H1 (cell line): ENCODE data around the gene ZMPSTE24. TPM values are rescaled to one million over a fixed set of nuclear protein-coding genes. Genes with fewer than 3 reads are reported as not detected.

Experiments
- CTCF ChIA-PET: fragments of 300-600 bp; sonication (Branson Sonifier 250); formaldehyde crosslinking; loops from one replicate; lab custom pipeline; 2021; ENCODE audit not compliant: partially characterized antibody; lab: Charles Lee
- POLR2A ChIA-PET: fragments of 300-600 bp; sonication (Branson Sonifier 250); formaldehyde crosslinking; loops from one replicate; lab custom pipeline; 2021; ENCODE audit warnings: inconsistent platforms; ENCODE audit not compliant: partially characterized antibody; lab: Charles Lee
- DNase-seq, 2 experiments: peaks; one replicate each; pipeline versions ENCODE4 v3.0.0 to v3.0.0-alpha.2; 2010 to 2022; ENCODE audit warnings: low spot score in 2 of 2, low read depth in 1 of 2, mixed read lengths in 1 of 2
- FAIRE-seq: peaks from 2 replicates; lab custom pipeline; 2011; peaks lifted over from hg19 to GRCh38; lab: Jason Lieb, UNC
- H2AFZ ChIP-seq: 2 replicates; pipeline ENCODE4 v1.8.1; 2012; ENCODE audit warnings: low read length, inconsistent platforms
- H2AK5ac ChIP-seq: 2 replicates; pipeline ENCODE4 v1.6.1; 2013; ENCODE audit warnings: low read depth, low read length
- H2BK120ac ChIP-seq: replicated peaks from 2 replicates; pipeline ENCODE3; 2013; ENCODE audit warnings: low read depth, low read length, inconsistent platforms
- H2BK12ac ChIP-seq: 2 replicates; pipeline ENCODE4 v1.6.1; 2013; ENCODE audit warnings: low read depth, low read length
- H2BK15ac ChIP-seq: 2 replicates; pipeline ENCODE4 v1.6.1; 2013; ENCODE audit warnings: low read length
- H2BK20ac ChIP-seq: 2 replicates; pipeline ENCODE4 v1.6.1; 2013; ENCODE audit warnings: low read length
- H2BK5ac ChIP-seq: 2 replicates; pipeline ENCODE4 v1.6.1; 2013; ENCODE audit warnings: low read depth, low read length
- H3K14ac ChIP-seq: 2 replicates; pipeline ENCODE4 v1.6.1; 2013; ENCODE audit warnings: inconsistent platforms; ENCODE audit not compliant: insufficient read length
- H3K18ac ChIP-seq: 2 replicates; pipeline ENCODE4 v1.6.1; 2013; ENCODE audit warnings: low read length; ENCODE audit errors: extremely low read depth
- H3K23ac ChIP-seq: 2 replicates; pipeline ENCODE4 v1.6.1; 2013; ENCODE audit warnings: inconsistent platforms; ENCODE audit not compliant: insufficient read length
- H3K23me2 ChIP-seq: 2 replicates; pipeline ENCODE4 v1.6.1; 2013; ENCODE audit warnings: low read depth, low read length
- H3K27ac ChIP-seq: 2 replicates; pipeline ENCODE4 v1.6.1; 2011; ENCODE audit warnings: low read depth, low read length, inconsistent platforms
- H3K27me3 ChIP-seq, 4 experiments: replicated peaks in 1 of 4; 1 replicate in 1 of 4; 2 replicates in 3 of 4; pipeline versions ENCODE4 v1.6.1 to v1.8.1; 2011 to 2013; ENCODE audit warnings: low read length in 3 of 4, mild to moderate bottlenecking in 3 of 4, inconsistent platforms in 2 of 4, mixed read lengths in 2 of 4, moderate library complexity in 1 of 4; ENCODE audit not compliant: control insufficient read depth in 3 of 4, insufficient read depth in 3 of 4; ENCODE audit errors: extremely low read depth in 1 of 4
- H3K36me3 ChIP-seq, 4 experiments: 2 replicates each; pipeline versions ENCODE4 v1.6.1 to v1.8.1; 2011 to 2013; ENCODE audit warnings: mild to moderate bottlenecking in 4 of 4, low read length in 3 of 4, moderate library complexity in 2 of 4, control low read depth in 1 of 4, inconsistent platforms in 1 of 4; ENCODE audit not compliant: insufficient read depth in 4 of 4, control insufficient read depth in 2 of 4
- H3K4ac ChIP-seq: replicated peaks from 2 replicates; pipeline ENCODE3; 2013; ENCODE audit warnings: low read length, low read depth, mixed read lengths, inconsistent platforms; ENCODE audit not compliant: insufficient read length
- H3K4me1 ChIP-seq, 4 experiments: replicated peaks in 1 of 4; 1 replicate in 1 of 4; 2 replicates in 3 of 4; pipeline versions ENCODE4 v1.6.1 to v1.8.1; 2011 to 2013; ENCODE audit warnings: low read length in 3 of 4, inconsistent platforms in 2 of 4, mixed read lengths in 1 of 4; ENCODE audit not compliant: insufficient read depth in 4 of 4, control insufficient read depth in 3 of 4
- H3K4me2 ChIP-seq, 2 experiments: 2 replicates each; pipeline versions ENCODE4 v1.6.1 to v1.8.1; 2011 to 2013; ENCODE audit warnings: low read depth in 2 of 2, low read length in 2 of 2, control low read depth in 1 of 2, inconsistent platforms in 1 of 2, mild to moderate bottlenecking in 1 of 2; ENCODE audit not compliant: insufficient read depth in 1 of 2
- H3K4me3 ChIP-seq, 4 experiments: fragments of 200-600, 300-600 bp in 1 of 4; sonication (generic), shearing (Covaris generic), sonication (Bioruptor Twin) in 1 of 4; 2 replicates each; pipeline versions ENCODE4 v1.5.1 to v1.8.1; 2011 to 2016; ENCODE audit warnings: low read length in 4 of 4, low read depth in 3 of 4, control low read depth in 2 of 4, inconsistent platforms in 2 of 4, mild to moderate bottlenecking in 2 of 4, mixed read lengths in 1 of 4, moderate library complexity in 1 of 4; ENCODE audit not compliant: insufficient read depth in 2 of 4; ENCODE audit errors: extremely low read depth in 1 of 4
- H3K56ac ChIP-seq: replicated peaks from 2 replicates; pipeline ENCODE3; 2013; ENCODE audit warnings: low read depth, mild to moderate bottlenecking, mixed read lengths, low read length, inconsistent platforms; ENCODE audit not compliant: insufficient read length
- H3K79me1 ChIP-seq: 2 replicates; pipeline ENCODE4 v1.6.1; 2013; ENCODE audit warnings: low read depth, low read length, control low read depth
- H3K79me2 ChIP-seq, 2 experiments: 2 replicates each; pipeline versions ENCODE4 v1.6.1 to v1.8.1; 2012 to 2013; ENCODE audit warnings: low read length in 2 of 2, mild to moderate bottlenecking in 2 of 2, inconsistent platforms in 1 of 2; ENCODE audit not compliant: insufficient read depth in 2 of 2, control insufficient read depth in 1 of 2
- H3K9ac ChIP-seq, 4 experiments: replicated peaks in 1 of 4; 1 replicate in 1 of 4; 2 replicates in 3 of 4; pipeline versions ENCODE4 v1.6.1 to v1.8.1; 2011 to 2013; ENCODE audit warnings: low read depth in 3 of 4, low read length in 3 of 4, control low read depth in 2 of 4, mild to moderate bottlenecking in 2 of 4, moderate library complexity in 2 of 4, inconsistent platforms in 1 of 4; ENCODE audit errors: extremely low read depth in 1 of 4
- H3K9me3 ChIP-seq, 2 experiments: 2 replicates each; pipeline versions ENCODE4 v1.6.1 to v1.8.1; 2012 to 2013; ENCODE audit warnings: mild to moderate bottlenecking in 2 of 2, moderate library complexity in 2 of 2, control low read depth in 1 of 2, inconsistent platforms in 1 of 2, low read depth in 1 of 2, low read length in 1 of 2, mixed read lengths in 1 of 2; ENCODE audit not compliant: insufficient read depth in 2 of 2
- H4K20me1 ChIP-seq, 2 experiments: replicated peaks in 1 of 2; 2 replicates each; pipeline versions ENCODE3 to v1.8.1; 2011 to 2013; ENCODE audit warnings: inconsistent platforms in 2 of 2, low read length in 2 of 2, mild to moderate bottlenecking in 1 of 2; ENCODE audit not compliant: insufficient read depth in 2 of 2, control insufficient read depth in 1 of 2
- H4K5ac ChIP-seq: 2 replicates; pipeline ENCODE4 v1.6.1; 2013; ENCODE audit warnings: low read length, low read depth, mixed read lengths, inconsistent platforms; ENCODE audit not compliant: insufficient read length
- H4K8ac ChIP-seq: 2 replicates; pipeline ENCODE4 v1.8.0; 2013; ENCODE audit warnings: mild to moderate bottlenecking, moderate library complexity, low read length, inconsistent platforms; ENCODE audit not compliant: insufficient read depth; ENCODE audit errors: extremely low read depth
- H4K91ac ChIP-seq: replicated peaks from 2 replicates; pipeline ENCODE3; 2013; ENCODE audit warnings: low read length, mixed read lengths, inconsistent platforms; ENCODE audit not compliant: insufficient read length
- BACH1 ChIP-seq: IDR thresholded peaks from 2 replicates; pipeline ENCODE4 v1.6.1; 2012; ENCODE audit warnings: low read length, improper control_type of control experiment
- CEBPB ChIP-seq: IDR thresholded peaks from 2 replicates; pipeline ENCODE4 v1.6.1; 2012; ENCODE audit warnings: low read depth, low read length
- CHD2 ChIP-seq: IDR thresholded peaks from 2 replicates; pipeline ENCODE4 v1.6.1; 2012; ENCODE audit warnings: low read length, improper control_type of control experiment
- CREB1 ChIP-seq: IDR thresholded peaks from 2 replicates; pipeline ENCODE4 v1.6.1; 2012; ENCODE audit warnings: inconsistent platforms
- EP300 ChIP-seq, 2 experiments: IDR thresholded peaks; 1 replicate in 1 of 2; 2 replicates in 1 of 2; pipeline ENCODE4 v1.6.1; 2011 to 2012; ENCODE audit warnings: low read depth in 2 of 2, low read length in 2 of 2, mild to moderate bottlenecking in 2 of 2, borderline replicate concordance in 1 of 2, inconsistent platforms in 1 of 2, moderate library complexity in 1 of 2
- GABPA ChIP-seq: IDR thresholded peaks from 2 replicates; pipeline ENCODE4 v1.6.1; 2011; ENCODE audit warnings: mild to moderate bottlenecking, low read length, moderate library complexity, borderline replicate concordance; ENCODE audit not compliant: insufficient read depth
- HDAC2 ChIP-seq, 2 experiments: fragments of 300-600 bp in 1 of 2; sonication (generic) in 1 of 2; IDR thresholded peaks; 2 replicates each; pipeline ENCODE4 v1.6.1; 2011 to 2012; ENCODE audit warnings: low read depth in 2 of 2, low read length in 2 of 2, mild to moderate bottlenecking in 2 of 2, moderate library complexity in 2 of 2, borderline replicate concordance in 1 of 2, inconsistent platforms in 1 of 2
- JUND ChIP-seq: IDR thresholded peaks from 2 replicates; pipeline ENCODE4 v1.6.1; 2011; ENCODE audit warnings: mild to moderate bottlenecking, improper control_type of control experiment, low read length
- NRF1 ChIP-seq: IDR thresholded peaks from 2 replicates; pipeline ENCODE4 v1.6.1; 2011; ENCODE audit warnings: mild to moderate bottlenecking, low read depth, low read length, improper control_type of control experiment
- POLR2A ChIP-seq, 2 experiments: IDR thresholded peaks; 1 replicate in 1 of 2; 2 replicates in 1 of 2; pipeline ENCODE4 v1.6.1; 2011; ENCODE audit warnings: low read depth in 2 of 2, low read length in 2 of 2, mild to moderate bottlenecking in 2 of 2; ENCODE audit errors: control extremely low read depth in 1 of 2
- RAD21 ChIP-seq, 2 experiments: IDR thresholded peaks in 1 of 2; conservative IDR thresholded peaks in 1 of 2; 2 replicates each; pipeline ENCODE4 v1.6.1; 2011; ENCODE audit warnings: low read depth in 2 of 2, low read length in 2 of 2, improper control_type of control experiment in 1 of 2, inconsistent platforms in 1 of 2, mild to moderate bottlenecking in 1 of 2, moderate library complexity in 1 of 2
- SRF ChIP-seq: IDR thresholded peaks from 2 replicates; pipeline ENCODE4 v1.6.1; 2011; ENCODE audit warnings: mild to moderate bottlenecking, low read depth, low read length, moderate library complexity
- YY1 ChIP-seq: IDR thresholded peaks from 2 replicates; pipeline ENCODE4 v1.6.1; 2011; ENCODE audit warnings: low read depth, mild to moderate bottlenecking, low read length
- polyA plus RNA-seq, 7 experiments: library from polyadenylated mRNA; depleted of rRNA in 3 of 7; stranded (reverse) in 5 of 7; unstranded in 2 of 7; fragments of >200 nt in 5 of 7; fragments of 200-250 nt in 2 of 7; gene quantifications; 1 replicate in 5 of 7; 2 replicates in 1 of 7; 4 replicates in 1 of 7; pipeline versions ENCODE4 v1.2.1 to v1.2.3, GENCODE V29; 2011 to 2013; ENCODE audit warnings: missing spikeins in 2 of 7, mixed read lengths in 2 of 7
- total RNA-seq: library from RNA; stranded (reverse); fragmentation: NEBNext Ultra II Directional; extraction: Animal tissue kit (Norgen Biotek cat#: 25700); gene quantifications from 2 replicates; pipeline ENCODE4 v1.2.1, GENCODE V29; 2021
- TF ChIP-seq, protein P1 (sequence below): IDR thresholded peaks from 2 replicates; pipeline ENCODE4 v1.6.1; 2012; ENCODE audit warnings: low read length, inconsistent platforms

The ZMPSTE24 gene
- total and polyA plus RNA-seq, 2 of the 8 experiments (the other 6 are each of a cell fraction or from before 2014, with no cell fraction given), result 12.7 to 42.9 TPM

DNA sequence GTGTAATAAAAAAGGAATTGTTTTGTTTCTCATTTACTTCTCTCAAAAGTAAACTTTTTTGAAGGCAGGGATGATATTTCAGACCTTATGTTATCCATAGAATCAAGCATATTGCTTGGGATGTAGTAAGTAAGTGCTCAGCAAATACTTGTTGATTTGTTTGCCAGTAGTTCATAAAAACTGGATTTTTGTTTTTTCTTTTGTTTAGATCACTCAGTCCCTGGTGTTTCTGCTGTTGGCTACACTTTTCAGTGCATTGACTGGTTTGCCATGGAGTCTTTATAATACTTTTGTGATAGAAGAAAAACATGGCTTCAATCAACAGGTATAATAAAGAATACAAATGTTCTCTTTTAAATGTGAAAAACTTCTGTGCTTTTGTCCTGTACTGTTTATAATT lies 10.2 kb downstream of the ZMPSTE24 start:
- CTCF ChIA-PET, result interaction anchor here (0.6 kb wide), 2 partner anchors 149 to 235 kb away, joined by 3 to 4 read pairs; no protein-coding TSS in a partner anchor
- Histone ChIP-seq H4K8ac (no peak overlapping the region), H3K4me2 (no peak overlapping the region), H4K91ac (no peak overlapping the region), H3K4ac (no peak overlapping the region), H3K4me3 (no peak overlapping the region), H3K27ac (no peak overlapping the region), H2BK15ac (no peak overlapping the region), H2BK20ac (no peak overlapping the region), H3K18ac (no peak overlapping the region), H2AK5ac (no peak overlapping the region), H4K5ac (no peak overlapping the region), H4K20me1 (peaks cover 1 to 2% of the 10 kb centered on the region in 2 experiments), H3K36me3 (peaks cover 6 to 55% (median 19%) of the 10 kb centered on the region in 4 experiments; a peak in 7 of 8 replicates), H3K4me1 (no peaks in the 10 kb centered on the region), H2BK5ac (no peak overlapping the region), H3K56ac (no peak overlapping the region), H3K79me1 (no peaks in the 10 kb centered on the region), H3K14ac (no peak overlapping the region), H3K9ac (no peak overlapping the region), H2AFZ (no peak overlapping the region), H3K79me2 (no peaks in the 10 kb centered on the region; a peak in 2 of 4 replicates), H2BK12ac (no peak overlapping the region), H2BK120ac (no peak overlapping the region), H3K23me2 (no peaks in the 10 kb centered on the region; the same call in 1 of the 2 replicates), H3K27me3 (no peaks in the 10 kb centered on the region), H3K9me3 (no peaks in the 10 kb centered on the region), H3K23ac (no peak overlapping the region)
- POLR2A ChIA-PET, result no interaction called here
- no peak for FAIRE-seq
- DNase-seq, result no peak
- TF ChIP-seq YY1, result no peak
- TF ChIP-seq HDAC2 (IDR thresholded peaks at IDR 0.05; ENCODE audit: borderline replicate concordance in 1 of 2, low read depth in 2 of 2, low read length in 2 of 2), result no peak
- TF ChIP-seq CEBPB, result no peak
- no peak for TF ChIP-seq CHD2
- no peak for TF ChIP-seq GABPA
- TF ChIP-seq SRF, result no peak
- no peak for TF ChIP-seq BACH1
- no peak for TF ChIP-seq POLR2A (IDR thresholded peaks at IDR 0.05; ENCODE audit: control extremely low read depth in 1 of 2, low read depth in 2 of 2, low read length in 2 of 2)
- TF ChIP-seq NRF1, result no peak
- no peak for TF ChIP-seq JUND
- TF ChIP-seq CREB1, result no peak
- TF ChIP-seq EP300 (IDR thresholded peaks at IDR 0.05; ENCODE audit: borderline replicate concordance in 1 of 2, low read depth in 2 of 2, low read length in 2 of 2), result no peak
- TF ChIP-seq RAD21 (IDR thresholded peaks at IDR 0.05 in 1 of 2, conservative IDR thresholded peaks at IDR 0.05 in 1 of 2; ENCODE audit: low read depth in 2 of 2, low read length in 2 of 2), result no peak
- TF ChIP-seq, protein P1, sequence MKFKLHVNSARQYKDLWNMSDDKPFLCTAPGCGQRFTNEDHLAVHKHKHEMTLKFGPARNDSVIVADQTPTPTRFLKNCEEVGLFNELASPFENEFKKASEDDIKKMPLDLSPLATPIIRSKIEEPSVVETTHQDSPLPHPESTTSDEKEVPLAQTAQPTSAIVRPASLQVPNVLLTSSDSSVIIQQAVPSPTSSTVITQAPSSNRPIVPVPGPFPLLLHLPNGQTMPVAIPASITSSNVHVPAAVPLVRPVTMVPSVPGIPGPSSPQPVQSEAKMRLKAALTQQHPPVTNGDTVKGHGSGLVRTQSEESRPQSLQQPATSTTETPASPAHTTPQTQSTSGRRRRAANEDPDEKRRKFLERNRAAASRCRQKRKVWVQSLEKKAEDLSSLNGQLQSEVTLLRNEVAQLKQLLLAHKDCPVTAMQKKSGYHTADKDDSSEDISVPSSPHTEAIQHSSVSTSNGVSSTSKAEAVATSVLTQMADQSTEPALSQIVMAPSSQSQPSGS, result no peak
